HG03565 (cell line): ENCODE results near the gene ZNF888.
"Not testable (repeated sequence)": the region's sequence is repeated elsewhere in the genome, so short reads cannot be mapped to it uniquely, and the experiment has no call there.

ENCODE experiments used
- ATAC-seq: cut with Tn5 transposase; IDR thresholded peaks from one replicate; pipeline ENCODE4 v1.9.1; 2021; ENCODE audit warnings: mild to moderate bottlenecking, moderate library complexity; ENCODE audit not compliant: unreplicated experiment

ZNF888 gene

GRCh38 chr19:52880895-52881389 is 42.3 kb downstream of the ZNF888 start:
- no peak for ATAC-seq

DNA sequence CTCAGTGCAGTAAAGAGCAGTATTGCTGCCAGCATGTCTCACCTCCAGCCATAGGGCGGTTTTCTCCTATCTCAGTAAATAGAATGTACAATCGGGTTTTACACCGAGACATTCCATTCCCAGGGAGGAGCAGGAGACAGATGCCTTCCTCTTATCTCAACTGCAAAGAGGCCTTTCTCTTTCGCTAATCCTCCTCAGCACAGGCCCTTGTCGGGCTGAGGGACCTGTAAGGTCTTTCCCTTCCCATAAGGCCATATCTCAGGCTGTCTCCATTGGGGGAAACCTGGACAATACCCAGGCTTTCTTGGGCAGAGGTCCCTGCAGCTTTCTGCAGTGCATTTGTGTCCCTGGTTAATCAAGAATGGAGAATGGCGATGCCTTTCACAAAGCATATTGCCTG is 50.2 kb downstream of the ZNF888 start:
- ATAC-seq: not testable (repeated sequence)

DNA sequence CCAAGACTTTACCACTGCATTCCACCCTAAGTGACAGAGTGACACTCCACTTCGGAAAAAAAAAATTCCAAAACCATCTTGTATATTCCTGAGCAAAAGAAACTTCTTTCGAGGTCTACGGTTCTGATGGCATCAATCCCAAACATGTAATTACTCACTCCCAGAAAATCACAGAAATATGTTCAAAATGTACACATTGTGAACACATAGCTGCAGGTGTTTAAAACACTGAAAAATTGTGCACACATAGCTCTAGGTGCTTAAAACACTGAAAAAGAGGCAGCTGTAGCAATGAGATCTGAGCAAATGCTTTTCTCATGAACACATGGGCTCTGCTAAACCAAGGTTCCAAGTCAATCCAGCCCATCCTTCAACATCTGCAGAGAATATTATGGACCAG is 51.8 kb downstream of the ZNF888 start:
- ATAC-seq: no peak

GRCh38 chr19:52868031-52868430 is 55.2 kb downstream of the ZNF888 start:
- ATAC-seq: not testable (repeated sequence)

GRCh38 chr19:52857378-52858191 is 65.6 kb downstream of the ZNF888 start, which contains the start of gene ZNF468:
Gene ZNF468 (minus strand): TSS chr19:52857619. CDS start chr19:52854272, 3,347 bp downstream.
- ATAC-seq: peak; percentile 94

GRCh38 chr19:52856540-52857377 is 66.5 kb downstream of the ZNF888 start:
- ATAC-seq: not testable (repeated sequence)
